Erythroblast (primary cell): ENCODE measurements around the gene PCGF2.
"Not testable (repeated sequence)": the region's sequence is repeated elsewhere in the genome, so short reads cannot be mapped to it uniquely, and the experiment has no call there.

Experiments used
- DNase-seq, 2 experiments: peaks; one replicate each; lab custom pipeline; 2025; lab: John Stamatoyannopoulos, UW
- GATA1 ChIP-seq: IDR thresholded peaks from 2 replicates; pipeline ENCODE4 v1.6.1; 2011; ENCODE audit warnings: low read depth, mild to moderate bottlenecking, control low read depth, low read length, moderate library complexity
- POLR2A ChIP-seq: IDR thresholded peaks from 2 replicates; pipeline ENCODE4 v1.6.1; 2011; ENCODE audit warnings: mild to moderate bottlenecking, low read length

Gene PCGF2

GRCh38 chr17:38733982-38734973 is 13.9 kb downstream of the PCGF2 start:
- no peak for DNase-seq

DNA sequence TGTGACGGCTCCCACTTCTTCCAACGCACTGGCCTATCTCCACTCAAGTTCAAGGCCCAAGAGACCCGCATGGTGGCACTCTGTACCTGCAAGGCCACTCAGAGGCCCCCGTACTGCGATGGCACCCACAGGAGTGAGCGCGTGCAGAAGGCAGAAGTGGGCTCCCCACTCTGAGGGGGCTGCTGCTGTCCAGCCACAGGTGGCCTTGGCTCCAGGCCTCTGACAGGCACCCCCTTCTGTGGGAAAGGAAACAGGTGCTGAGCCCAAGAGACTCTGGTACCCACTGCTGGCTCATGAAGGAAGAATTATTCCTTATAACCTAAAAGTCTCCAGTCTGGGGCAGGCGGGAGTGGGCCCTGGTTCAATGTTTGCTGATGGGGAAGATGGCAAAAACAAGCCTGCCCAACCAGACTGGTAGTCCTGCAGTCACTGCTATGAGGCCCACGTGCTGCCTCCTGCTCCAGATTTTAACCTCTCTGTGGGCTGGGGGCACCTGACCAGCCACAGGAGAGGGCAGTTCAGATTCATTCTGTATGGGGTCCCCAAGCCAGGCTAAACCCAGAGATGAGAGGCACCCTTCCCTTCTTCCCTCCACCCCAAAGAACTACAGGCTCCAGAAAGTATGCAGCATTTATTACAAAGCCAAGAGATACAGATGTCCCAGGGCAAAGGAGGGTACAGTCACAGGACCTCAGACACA is 14.7 kb downstream of the PCGF2 start:
- TF ChIP-seq POLR2A, result no peak
- no peak for TF ChIP-seq GATA1
- no peak for DNase-seq

More at GRCh38 chr17:38733982-38734973, 13.9 kb downstream of the PCGF2 start:
- no peak for TF ChIP-seq GATA1
- no peak for TF ChIP-seq POLR2A

- DNase-seq, result peak; percentile 39 to 52
- no peak for TF ChIP-seq GATA1
- TF ChIP-seq POLR2A, result no peak
Measured at GRCh38 chr17:38732376-38733281, 15.5 kb downstream of the PCGF2 start.

DNA sequence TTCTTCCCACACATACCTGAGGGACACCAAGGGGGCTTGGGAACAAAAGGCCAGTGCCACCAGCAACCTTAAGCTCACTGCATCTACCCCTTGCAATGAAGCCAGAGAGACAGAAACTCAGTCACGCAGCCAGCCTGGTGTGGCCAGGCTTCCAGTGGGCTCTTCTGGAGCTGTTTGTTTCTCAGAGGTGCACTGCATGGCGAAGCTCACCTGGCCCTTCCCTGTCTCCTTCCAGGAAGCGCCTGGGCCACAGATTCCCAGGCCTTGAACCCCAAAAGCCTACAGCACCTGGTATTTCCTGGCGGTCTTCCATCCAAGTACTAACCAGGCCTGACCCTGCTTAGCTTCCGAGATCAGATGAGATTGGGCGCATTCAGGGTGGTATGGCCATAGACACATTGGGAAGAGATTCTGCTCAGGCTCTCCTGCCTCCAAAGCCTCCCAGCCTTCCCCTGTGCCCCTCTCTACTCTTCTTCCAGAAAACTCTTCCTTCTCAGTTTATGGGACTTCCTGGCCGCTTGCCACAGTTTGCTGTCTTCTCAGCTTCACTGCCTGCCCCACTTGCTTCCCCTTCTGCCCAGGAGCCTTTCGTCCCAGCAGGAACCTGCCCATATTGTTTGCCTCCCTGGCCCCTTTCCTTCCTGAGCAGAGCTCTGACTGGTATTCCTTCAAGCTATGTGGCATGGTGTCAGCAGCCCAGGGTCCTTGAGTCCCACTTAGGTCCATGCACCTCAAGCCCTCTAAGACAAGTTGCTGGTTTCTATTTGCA is 16.4 kb downstream of the PCGF2 start:
- TF ChIP-seq POLR2A (no peak), GATA1 (no peak)
- no peak for DNase-seq

DNA sequence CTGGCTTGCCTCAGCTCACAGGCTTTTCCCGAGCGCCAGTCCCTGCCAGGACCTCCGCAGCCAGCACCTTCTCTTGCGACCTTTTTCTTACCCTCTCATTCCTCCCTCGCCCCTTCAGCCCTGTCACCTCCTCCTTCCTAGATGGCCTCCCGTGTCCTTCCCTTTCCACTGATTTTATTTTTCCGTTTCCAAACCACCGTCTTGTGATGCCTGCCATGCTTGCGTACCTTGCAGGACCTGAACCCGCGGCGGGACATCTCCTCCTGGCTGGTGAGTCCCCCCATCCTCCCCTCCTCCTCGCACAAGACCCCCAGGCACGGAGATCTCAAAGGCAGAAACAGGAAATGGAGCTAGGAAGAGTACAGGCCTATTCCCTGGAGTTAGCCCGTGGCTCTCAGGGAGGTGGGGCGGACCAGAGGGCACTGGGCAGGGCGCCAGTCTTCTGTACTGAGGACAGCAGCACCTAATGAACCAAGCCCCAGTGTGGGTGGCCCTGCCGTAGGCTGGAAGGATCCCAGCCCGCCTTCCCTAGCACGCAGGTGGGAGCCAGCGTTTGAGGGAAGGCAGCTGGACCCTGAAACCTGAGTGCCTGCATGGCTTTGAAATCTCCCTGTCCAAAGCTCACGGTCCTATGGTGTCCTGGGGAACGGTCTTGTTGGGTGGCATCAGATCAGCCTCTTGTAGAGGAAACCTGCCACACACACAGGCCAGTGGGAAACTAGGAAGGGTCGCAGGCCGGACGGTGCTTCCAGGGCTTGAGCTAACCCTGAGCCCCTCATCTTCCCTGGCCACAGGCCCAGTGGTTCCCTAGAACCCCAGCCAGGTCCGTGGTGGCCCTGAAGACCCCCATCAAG is 17.4 kb downstream of the PCGF2 start:
- peak; percentile 41 to 54 for DNase-seq
- TF ChIP-seq POLR2A (no peak), GATA1 (no peak)

GRCh38 chr17:38729886-38730525 is 18.1 kb downstream of the PCGF2 start, which contains the start of gene CISD3:
TSS of gene CISD3 (plus strand) at chr17:38730341. CDS start at chr17:38730359, 18 bp downstream.
- peak; percentile 92 to 96 for DNase-seq
- TF ChIP-seq POLR2A (peak; percentile 45), GATA1 (no peak)

GRCh38 chr17:38729368-38729885 is 18.7 kb downstream of the PCGF2 start:
- TF ChIP-seq POLR2A, result no peak
- TF ChIP-seq GATA1, result no peak
- DNase-seq, result no peak

DNA sequence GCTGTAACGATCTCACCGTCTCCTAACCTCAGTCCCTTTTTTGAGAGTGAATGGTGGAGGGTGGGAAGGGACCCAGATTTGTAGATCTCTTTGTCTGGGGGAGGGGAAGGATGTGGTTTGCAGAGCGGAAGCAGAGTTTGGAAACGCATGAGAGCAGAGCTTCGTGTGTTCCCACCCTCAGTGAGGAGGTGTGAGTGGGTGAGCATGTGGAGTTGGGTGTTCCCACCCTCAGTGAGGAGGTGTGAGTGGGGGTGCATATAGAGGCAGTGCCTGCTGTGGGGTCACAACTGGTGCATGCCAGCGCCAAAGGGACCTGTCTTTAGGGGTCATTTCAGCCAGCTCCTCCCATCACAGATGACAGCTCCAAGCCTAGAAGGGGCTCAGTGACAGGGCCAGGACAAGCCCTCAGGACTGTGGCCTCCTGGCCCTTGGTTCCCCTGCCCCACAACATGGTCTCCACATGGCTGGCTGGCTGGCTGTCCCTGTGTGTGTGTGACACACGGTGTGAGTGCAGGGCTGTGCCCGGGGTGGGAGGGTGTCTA is 19.8 kb downstream of the PCGF2 start:
- no peak for DNase-seq
- TF ChIP-seq POLR2A (no peak), GATA1 (no peak)

- DNase-seq, result no peak
- TF ChIP-seq GATA1 (no peak), POLR2A (no peak)
Measured at GRCh38 chr17:38727736-38728135, 20.4 kb downstream of the PCGF2 start.

DNA sequence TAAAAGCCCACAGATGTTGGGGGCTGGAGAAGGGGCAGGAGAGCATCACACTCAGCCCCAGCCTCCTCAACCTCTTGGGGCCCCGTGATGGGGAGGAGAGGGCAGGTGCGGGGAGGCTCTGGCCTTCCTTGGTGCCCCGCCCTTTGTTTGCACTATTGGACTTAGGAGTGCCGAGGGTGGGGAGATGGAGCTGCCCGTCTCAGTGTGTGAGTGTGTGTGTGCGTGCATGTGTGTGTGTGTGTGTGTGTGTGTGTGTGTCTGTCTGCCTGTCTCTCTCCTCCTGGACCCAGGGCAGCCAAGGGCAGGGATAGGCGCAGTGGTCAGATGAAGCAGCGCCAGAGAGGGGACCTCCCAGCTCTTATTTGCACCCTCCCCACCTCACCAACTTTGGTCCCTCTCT is 22.0 kb downstream of the PCGF2 start:
- not testable (repeated sequence) for DNase-seq

DNA sequence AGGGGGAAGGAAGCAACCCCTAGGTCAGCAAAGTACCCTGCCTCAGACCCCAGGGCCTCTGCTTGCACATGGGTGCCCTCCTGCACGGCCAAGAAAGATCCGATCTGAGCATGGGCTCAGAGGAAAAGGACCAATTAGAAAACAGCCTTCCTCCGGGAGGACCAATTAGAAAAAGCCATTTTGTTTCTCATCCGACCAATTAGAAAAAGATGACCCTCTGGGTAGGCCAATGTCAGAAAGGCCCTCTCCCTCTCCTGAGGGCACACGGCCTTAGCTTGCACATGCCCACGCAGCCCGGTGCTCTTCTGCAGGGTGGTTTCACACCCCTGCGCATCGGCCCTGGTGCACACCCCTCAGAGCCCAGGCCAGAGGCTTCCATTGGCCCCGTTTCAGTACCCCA is 23.1 kb downstream of the PCGF2 start:
- TF ChIP-seq GATA1 (no peak), POLR2A (no peak)

More for the DNA sequence above, 23.1 kb downstream of the PCGF2 start:
- no peak for DNase-seq
